Stimulated activated naive CD8-positive, alpha-beta T cell treated with anti-CD3 and anti-CD28 coated beads, Interleukin-15, Interleukin-2, amounts not matched to agents 100 U/mL and 50 U/mL, for 24 hours (primary cell): ENCODE data around the gene SYNGR1.
"Not testable (repeated sequence)": the region's sequence is repeated elsewhere in the genome, so short reads cannot be mapped to it uniquely, and the experiment has no call there.

Experiments used
- ATAC-seq: fragments of 150-1000 bp; cut with Tn5 transposase; one replicate; pipeline ENCODE4 v1.10.0; 2021
- DNase-seq: peaks from one replicate; pipeline ENCODE4 v3.0.0; 2021

Gene SYNGR1

GRCh38 chr22:39316440-39317083, 33.2 kb upstream of the SYNGR1 start:
- peak; percentile 37 for ATAC-seq
- peak; percentile 83 for DNase-seq

- peak; percentile 38 for DNase-seq
- ATAC-seq: no peak
Measured at GRCh38 chr22:39317084-39317774, 32.6 kb upstream of the SYNGR1 start.

DNA sequence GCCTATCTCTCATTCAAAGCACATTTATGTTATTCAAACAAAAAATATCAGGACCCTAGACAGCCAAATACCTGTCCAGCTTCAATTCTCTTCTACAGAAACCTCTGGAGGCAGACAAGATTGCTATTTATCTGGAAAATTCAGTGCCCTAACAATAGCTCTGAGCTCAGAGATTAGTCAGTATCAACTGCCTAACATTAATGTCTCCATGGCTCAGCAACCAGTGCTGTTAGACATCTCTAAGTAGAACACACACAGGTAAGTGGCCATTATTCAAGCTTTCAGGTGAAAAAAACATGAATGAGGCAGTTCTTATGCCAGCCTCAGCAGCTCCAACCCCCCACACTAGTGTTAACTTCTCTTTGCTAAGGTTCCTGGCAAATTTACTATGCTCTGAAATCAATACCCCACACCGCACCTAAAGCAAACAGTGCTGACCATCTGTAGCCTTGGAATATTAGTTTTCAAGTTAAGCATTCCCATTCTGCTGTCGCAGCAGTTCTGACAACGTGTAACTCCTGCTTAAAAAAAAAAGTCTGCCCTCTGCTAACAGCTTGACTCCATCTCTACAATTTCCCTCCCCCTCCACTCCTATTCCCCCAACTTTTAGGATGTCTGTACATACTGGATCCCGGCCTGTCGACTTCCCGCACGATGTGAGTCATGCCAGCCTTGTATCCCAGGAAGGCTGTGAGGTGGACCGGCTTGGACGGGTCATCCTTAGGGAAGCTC, 31.9 kb upstream of the SYNGR1 start:
- DNase-seq: no peak
- no peak for ATAC-seq

DNA sequence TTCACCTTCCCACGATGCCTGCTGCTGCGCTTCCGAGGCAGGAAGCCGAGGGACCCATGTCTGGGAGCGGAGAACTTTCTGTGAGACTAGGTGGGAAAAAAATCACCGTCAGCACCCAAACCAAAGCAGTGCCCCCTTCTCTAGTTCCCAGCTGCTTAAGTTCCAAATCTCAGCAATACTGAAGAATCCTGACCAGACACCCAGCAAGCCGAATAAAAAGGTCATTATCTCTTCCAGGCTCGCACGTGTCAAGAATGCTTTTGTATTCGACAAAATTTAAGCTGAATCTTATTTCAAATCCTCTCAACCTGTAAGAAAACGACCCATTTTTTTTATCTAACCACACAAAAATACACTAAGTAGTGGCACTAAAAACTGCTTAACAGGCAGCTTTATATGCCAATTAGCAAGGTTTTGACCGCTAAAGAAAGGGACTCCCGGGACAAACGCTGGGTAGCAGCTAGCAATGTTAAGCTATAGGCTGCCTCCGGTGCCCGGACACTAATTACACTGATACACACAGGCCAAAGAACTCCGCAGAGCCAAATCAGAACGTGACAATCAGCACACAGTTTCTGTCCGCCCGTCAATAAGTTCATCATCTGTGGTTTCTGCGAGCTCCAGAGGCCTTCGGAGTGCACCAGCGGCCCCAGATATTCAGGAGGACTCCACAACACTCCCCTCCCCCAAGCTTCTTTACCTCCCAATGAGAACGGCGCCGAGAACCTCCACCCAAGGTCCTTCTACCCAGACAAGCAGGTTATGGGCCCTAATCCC, 31.1 kb upstream of the SYNGR1 start:
- DNase-seq: no peak
- ATAC-seq: no peak

DNA sequence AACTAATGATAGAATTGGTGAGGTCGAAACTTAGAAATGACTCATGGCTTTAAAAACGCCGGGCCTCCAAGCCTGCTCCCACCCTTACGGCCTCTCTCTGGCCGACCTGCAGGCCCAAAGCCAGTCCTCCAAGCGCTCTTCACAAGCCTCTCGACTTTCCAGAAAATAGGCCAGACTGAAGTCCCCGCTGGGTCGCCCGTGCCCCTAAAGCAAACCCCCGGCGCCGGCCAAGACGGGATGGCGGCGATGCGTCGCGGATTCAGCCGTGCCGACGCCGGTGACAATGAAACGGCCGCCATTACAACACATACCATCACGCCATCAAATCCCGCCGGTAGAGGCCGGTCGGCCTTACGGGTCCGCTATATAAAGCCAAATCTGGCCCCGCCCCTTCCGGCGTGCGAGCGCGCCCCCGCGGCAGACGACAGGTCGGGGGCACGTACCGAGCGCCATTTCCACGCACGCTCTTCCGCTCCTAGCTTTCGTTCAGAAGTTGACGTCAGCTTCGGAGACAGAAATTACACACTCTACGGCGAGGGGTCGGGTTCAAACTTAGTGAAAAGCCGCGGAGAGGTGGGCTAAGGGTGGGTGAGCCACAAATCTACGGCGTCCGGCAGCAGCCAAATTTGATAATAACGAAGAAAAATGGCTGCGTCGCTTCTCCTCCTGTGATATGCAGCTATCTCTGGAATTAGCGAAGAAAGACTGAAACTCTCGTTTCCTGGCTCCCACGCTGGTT, 30.3 kb upstream of the SYNGR1 start, which contains the start of gene RPL3:
Gene RPL3 (minus strand): TSS at position 340 of the 739 bp plus-strand sequence. CDS start 26 bp downstream, at position 314.
- ATAC-seq: peak; percentile 83
- DNase-seq: peak; percentile 97

GRCh38 chr22:39320616-39321029, 29.2 kb upstream of the SYNGR1 start:
- ATAC-seq: not testable (repeated sequence)
- peak; percentile 13 for DNase-seq

DNA sequence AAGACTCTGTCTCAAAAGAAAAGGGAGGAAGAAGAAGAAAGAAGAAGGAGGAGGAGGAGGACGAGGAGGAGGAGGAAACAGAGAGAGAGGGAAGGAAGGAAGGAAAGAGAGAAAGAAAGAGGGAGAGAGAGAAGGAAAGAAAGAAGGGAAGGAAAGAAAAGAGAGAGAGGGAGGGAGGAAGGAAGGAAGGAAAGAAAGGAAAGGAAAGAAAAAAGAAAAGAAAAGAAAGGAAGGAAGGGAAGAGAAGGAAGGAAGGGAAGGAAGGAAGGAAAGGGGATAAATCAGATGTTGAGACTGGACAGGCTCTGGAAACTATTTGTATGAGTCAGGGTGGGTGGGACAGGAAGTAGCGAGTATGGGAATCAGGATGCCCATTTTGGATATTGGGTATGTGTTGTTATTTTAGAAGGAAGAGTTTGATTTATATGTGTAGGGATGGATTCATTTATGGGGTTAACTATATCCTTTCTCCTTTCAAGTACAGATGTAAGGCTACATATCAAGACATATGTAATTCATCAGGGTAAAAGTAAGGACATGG, 24.3 kb upstream of the SYNGR1 start:
- DNase-seq: no peak
- ATAC-seq: no peak

DNA sequence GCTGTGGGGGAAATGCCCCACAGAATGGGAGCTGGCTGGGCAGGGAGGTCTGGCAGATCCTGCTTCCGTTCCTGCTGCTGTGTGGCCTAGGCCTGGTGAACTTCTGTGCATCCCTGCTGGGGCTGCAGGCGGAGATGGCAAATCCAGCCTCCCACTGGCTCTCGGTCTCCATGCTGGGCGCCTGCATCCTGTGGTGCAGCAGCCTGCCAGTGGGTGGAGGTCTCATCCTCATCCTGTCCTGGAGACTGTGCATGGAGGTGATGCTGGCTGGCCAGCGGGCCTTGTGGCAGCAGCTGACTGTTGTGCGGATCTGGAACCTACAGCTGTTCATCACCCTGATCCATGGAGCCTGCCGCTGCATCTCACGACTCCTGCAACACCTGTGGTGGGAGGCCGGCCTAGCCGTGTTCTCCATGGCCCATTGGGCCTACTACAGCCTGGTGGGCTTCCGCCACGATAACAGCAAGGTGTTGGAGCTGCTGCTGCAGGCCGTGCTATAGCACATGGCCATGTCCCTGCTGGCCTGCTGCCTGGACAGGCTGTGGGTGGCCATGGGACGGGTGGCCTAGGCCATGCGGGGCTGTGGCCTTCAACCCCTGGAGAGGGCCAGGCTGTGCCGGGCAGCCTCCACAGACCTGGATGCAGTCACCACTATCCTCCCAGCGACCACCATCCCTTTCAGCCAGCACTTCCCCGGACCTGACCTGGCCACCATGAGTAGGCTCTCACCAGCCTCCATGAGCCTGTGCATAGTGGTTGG, 21.6 kb upstream of the SYNGR1 start:
- DNase-seq (no peak), ATAC-seq (no peak)

DNA sequence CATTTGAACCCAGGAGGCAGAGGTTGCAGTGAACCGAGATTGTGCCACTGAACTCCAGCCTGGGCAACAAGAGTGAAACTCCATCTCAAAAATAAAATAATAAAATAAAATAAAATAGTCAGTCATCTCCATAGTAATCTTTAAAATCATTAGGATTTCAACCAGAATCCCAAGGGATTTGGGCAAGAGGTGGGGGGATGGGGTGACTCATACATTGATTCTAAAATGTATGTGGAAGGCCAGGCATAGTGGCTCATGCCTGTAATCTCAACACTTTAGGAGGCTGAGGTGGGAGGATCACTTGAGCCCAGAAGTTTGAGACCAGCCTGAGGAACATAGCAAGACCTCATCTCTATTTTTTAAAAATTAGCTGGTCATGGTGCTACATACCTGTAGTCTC, 19.2 kb upstream of the SYNGR1 start:
- not testable (repeated sequence) for ATAC-seq, DNase-seq

- ATAC-seq: no peak
- DNase-seq: no peak
Measured at GRCh38 chr22:39332441-39333064, 17.2 kb upstream of the SYNGR1 start.

DNA sequence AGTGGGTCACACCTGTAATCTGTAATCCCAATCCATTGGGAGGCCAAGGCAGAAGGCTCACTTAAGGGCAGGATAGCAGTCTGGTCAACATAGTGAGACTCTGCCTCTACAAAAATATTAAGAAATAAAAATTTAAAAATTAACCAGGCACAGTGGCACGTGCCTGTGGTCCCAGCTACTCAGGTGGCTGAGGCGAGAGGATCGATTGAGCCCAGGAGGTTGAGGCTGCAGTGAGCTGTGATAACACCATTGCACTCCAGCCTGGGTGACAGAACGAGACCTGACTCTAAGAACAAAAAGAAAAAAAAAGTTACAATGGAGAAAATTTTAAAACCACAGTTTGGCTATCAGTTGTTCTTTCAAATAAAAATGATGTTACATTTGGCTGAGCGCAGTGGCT, 13.4 kb upstream of the SYNGR1 start:
- DNase-seq: no peak
- no peak for ATAC-seq

- not testable (repeated sequence) for DNase-seq, ATAC-seq
Measured at GRCh38 chr22:39339775-39340174, 10.0 kb upstream of the SYNGR1 start.

DNA sequence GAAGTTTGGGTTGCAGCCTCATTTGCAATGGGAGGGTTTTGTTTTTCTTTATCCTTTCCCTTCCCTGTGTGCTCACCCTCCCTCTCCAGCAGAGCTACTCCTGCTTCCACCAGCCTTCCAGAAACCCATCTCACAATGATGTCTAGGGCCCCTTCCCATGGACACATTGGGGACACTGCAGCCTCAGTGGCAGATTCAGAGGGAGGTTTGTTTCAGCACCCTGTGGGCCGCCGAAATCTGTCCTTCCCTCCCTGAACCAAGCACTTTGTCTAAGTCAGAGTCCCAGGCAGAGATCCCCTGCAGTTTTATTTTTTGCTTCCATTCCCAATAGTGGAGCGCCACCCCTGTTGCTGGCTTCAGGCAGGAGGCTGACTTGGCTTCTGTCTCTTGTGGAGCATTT, 8.6 kb upstream of the SYNGR1 start:
- ATAC-seq: no peak
- DNase-seq: no peak

DNA sequence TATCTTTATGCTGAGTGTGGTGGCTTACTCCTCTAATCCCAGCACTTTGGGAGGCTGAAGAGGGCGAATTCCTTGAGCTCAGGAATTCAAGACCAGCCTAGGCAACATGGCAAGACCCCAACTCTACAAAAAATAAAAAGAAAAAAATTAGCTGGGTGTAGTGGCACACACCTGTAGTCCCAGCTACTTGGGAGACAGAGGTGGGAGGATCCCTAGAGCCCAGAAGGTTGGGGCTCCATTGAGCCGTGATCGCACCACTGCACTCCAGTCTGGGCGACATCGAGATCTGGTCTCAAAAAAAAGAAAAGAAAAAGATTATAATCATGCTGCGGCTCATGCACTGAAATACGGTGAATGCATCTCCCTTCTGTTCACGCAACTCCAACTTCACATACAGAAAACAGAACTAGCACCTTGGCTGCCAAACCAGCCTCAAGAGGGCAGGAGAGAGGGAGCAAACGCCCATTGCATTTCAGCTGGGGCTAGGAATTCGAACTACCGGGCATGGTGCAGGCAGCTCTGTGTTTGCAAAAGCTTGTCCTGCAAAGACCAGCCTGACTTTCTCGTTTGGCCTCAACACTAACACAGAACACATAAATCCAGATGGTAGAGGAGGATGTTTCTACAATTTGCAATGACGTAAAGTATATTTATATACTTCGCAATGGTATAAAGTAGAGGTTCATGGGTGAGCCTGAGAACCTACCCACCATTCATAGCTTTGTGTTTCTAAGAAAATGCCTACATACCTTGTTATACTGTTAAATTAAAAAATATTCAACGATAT, 6.3 kb upstream of the SYNGR1 start:
- ATAC-seq (peak; percentile 81), DNase-seq (peak; percentile 55)

DNA sequence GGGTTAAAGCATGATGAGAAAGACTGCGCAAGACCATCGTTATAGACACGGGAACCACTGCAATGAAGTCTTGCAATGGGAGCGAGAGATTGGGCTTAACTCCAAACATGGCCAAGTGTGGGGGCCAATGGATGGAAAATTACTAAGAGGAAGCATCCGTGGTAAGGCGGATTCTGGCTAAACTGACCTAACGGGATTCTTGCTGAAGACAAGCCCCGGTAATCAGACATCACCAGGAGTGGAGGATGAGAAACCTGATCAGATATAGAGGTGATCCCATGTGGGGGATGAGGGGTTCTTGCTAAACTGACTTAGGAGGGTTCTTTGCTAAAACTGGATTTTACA, 5.8 kb upstream of the SYNGR1 start:
- no peak for DNase-seq
- no peak for ATAC-seq

GRCh38 chr22:39345231-39345630, 4.6 kb upstream of the SYNGR1 start:
- no peak for DNase-seq
- no peak for ATAC-seq

- no peak for ATAC-seq
- peak; percentile 37 for DNase-seq
Measured at GRCh38 chr22:39348909-39349505, 784 bp upstream of the SYNGR1 start.

DNA sequence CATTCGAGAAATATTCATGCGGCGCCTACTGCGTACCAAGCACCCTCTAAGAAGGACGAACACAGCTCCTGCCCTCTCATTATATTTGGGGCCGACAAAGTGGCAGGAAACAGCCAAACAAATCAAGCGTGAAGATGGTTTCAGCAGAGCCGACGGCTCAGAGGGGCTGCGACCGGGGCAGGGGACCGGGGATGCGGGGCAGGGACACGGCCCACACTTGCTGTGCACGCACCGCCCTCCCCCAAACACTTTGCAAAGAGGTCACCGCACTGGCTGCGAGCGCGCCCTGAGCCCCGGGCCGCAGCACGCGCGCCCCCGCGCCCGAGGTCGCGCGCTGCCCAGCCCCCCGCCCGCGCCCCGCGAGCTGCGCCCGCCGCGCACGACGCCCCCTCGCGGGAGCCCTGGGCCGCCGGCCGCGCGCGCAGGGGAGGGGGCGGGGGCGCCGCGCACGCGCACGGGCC, 255 bp upstream of the SYNGR1 start:
- DNase-seq: peak; percentile 46
- ATAC-seq: peak; percentile 44
